Retinal pigment epithelial cell (primary cell): ENCODE results near the gene BEX4.
"Not testable (repeated sequence)": the region's sequence is repeated elsewhere in the genome, so short reads cannot be mapped to it uniquely, and the experiment has no call there.

Experiments
- DNase-seq: peaks from one replicate; pipeline ENCODE4 v3.0.0-alpha.2; 2010; ENCODE audit warnings: low read depth
- H3K4me3 ChIP-seq: 2 replicates; pipeline ENCODE4 v1.5.1; 2011; ENCODE audit warnings: mild to moderate bottlenecking, low read length, control low read depth, moderate library complexity
- TF ChIP-seq, protein P1 (sequence below): conservative IDR thresholded peaks from 2 replicates; pipeline ENCODE4 v1.5.1; 2011; ENCODE audit warnings: low read depth, low read length, control low read depth, inconsistent platforms

The BEX4 gene

GRCh38 chrX:103214870-103215424 lies at the start of gene BEX4:
TSS of gene BEX4 (plus strand) at chrX:103215108. CDS start at chrX:103216154, 1,046 bp downstream.
- peak within 1 kb of the TSS; percentile 68 for H3K4me3 ChIP-seq
- DNase-seq, result peak; percentile 23
- TF ChIP-seq, protein P1, sequence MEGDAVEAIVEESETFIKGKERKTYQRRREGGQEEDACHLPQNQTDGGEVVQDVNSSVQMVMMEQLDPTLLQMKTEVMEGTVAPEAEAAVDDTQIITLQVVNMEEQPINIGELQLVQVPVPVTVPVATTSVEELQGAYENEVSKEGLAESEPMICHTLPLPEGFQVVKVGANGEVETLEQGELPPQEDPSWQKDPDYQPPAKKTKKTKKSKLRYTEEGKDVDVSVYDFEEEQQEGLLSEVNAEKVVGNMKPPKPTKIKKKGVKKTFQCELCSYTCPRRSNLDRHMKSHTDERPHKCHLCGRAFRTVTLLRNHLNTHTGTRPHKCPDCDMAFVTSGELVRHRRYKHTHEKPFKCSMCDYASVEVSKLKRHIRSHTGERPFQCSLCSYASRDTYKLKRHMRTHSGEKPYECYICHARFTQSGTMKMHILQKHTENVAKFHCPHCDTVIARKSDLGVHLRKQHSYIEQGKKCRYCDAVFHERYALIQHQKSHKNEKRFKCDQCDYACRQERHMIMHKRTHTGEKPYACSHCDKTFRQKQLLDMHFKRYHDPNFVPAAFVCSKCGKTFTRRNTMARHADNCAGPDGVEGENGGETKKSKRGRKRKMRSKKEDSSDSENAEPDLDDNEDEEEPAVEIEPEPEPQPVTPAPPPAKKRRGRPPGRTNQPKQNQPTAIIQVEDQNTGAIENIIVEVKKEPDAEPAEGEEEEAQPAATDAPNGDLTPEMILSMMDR, result no peak

DNA sequence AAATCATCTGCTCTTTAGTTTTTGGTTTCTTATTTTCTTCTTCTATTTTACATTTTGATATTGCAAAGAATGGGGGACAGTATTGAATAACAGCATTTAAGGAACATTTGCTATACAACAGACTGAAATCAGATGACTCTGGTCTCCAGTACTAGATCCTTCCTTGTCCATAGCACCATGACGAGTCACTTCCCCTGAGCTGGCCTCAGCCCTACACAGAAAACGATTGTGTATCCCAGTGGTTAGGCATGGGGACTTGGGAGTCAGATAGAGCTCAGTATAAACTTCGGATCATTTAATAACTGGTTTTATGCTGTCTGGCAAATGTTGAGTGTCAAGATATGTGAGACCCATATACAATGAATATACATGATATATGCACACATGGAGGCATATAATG lies 44.7 kb upstream of the BEX4 start:
- DNase-seq, result no peak
- TF ChIP-seq, protein P1, result no peak

GRCh38 chrX:103171353-103171752 lies 43.6 kb upstream of the BEX4 start:
- H3K4me3 ChIP-seq, result no peak overlapping the region
- TF ChIP-seq, protein P1, result no peak
- no peak for DNase-seq

More for the DNA sequence above, 44.7 kb upstream of the BEX4 start:
- no peak overlapping the region for H3K4me3 ChIP-seq

DNA sequence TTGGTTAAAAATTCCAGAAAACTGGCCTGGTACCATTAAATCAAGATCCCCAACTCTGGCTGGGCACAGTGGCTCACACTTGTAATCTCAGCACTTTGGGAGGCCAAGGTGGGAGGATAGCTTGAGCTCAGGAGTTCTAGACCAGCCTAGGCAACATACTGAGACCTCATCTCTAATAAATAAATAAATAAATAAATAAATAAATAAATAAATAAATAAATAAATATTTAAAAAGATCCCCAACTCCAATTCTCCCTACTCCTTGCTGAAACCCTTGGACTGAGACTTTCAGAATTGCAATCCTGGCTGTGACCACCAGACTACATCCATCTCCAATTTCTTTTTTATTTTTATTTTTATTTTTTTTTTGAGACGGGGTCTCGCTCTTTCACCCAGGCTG lies 39.7 kb upstream of the BEX4 start:
- not testable (repeated sequence) for DNase-seq, H3K4me3 ChIP-seq

GRCh38 chrX:103175944-103176753 lies 38.8 kb upstream of the BEX4 start:
- TF ChIP-seq, protein P1, result peak; percentile 82
- no peak for DNase-seq
- peak overlapping the region; percentile 30 for H3K4me3 ChIP-seq

- DNase-seq, result no peak
- TF ChIP-seq, protein P1, result no peak
- no peak overlapping the region for H3K4me3 ChIP-seq
These were observed 37.4 kb upstream of the BEX4 start for GRCh38 chrX:103177556-103177955.

GRCh38 chrX:103183912-103184311 lies 31.0 kb upstream of the BEX4 start:
- H3K4me3 ChIP-seq, result no peak overlapping the region
- TF ChIP-seq, protein P1, result no peak
- no peak for DNase-seq
